Ishikawa (cell line): ENCODE measurements around the gene CCL16.

Source experiments
- CEBPB ChIP-seq: IDR thresholded peaks from 2 replicates; pipeline ENCODE4 v1.6.1; 2012
- CREB1 ChIP-seq: IDR thresholded peaks from 2 replicates; pipeline ENCODE4 v1.6.1; 2012; ENCODE audit warnings: low read depth
- EGR1 ChIP-seq: IDR thresholded peaks from 2 replicates; pipeline ENCODE4 v1.6.1; 2012
- EP300 ChIP-seq: IDR thresholded peaks from 2 replicates; pipeline ENCODE4 v1.6.1; 2012; ENCODE audit warnings: borderline replicate concordance
- FOXM1 ChIP-seq: IDR thresholded peaks from 2 replicates; pipeline ENCODE4 v1.6.1; 2012; ENCODE audit warnings: low read depth, borderline replicate concordance
- NFIC ChIP-seq: IDR thresholded peaks from 2 replicates; pipeline ENCODE4 v1.6.1; 2012
- RAD21 ChIP-seq: IDR thresholded peaks from 2 replicates; pipeline ENCODE4 v1.6.1; 2012; ENCODE audit warnings: low read depth
- TAF1 ChIP-seq: IDR thresholded peaks from 2 replicates; pipeline ENCODE4 v1.6.1; 2012; ENCODE audit warnings: low read depth, mild to moderate bottlenecking
- TCF12 ChIP-seq: IDR thresholded peaks from 2 replicates; pipeline ENCODE4 v1.6.1; 2012; ENCODE audit warnings: low read depth
- TEAD4 ChIP-seq: IDR thresholded peaks from 2 replicates; pipeline ENCODE4 v1.6.1; 2012
- YY1 ChIP-seq: IDR thresholded peaks from 2 replicates; pipeline ENCODE4 v1.6.1; 2012; ENCODE audit warnings: low read depth
- ZBTB7A ChIP-seq: IDR thresholded peaks from 2 replicates; pipeline ENCODE4 v1.6.1; 2012; ENCODE audit warnings: low read depth
- TF ChIP-seq, protein P1 (sequence below): IDR thresholded peaks from 2 replicates; pipeline ENCODE4 v1.6.1; 2012; ENCODE audit warnings: low read depth, mild to moderate bottlenecking
- TF ChIP-seq, protein P2 (sequence below): IDR thresholded peaks from 2 replicates; pipeline ENCODE4 v1.6.1; 2012
- TF ChIP-seq, protein P3 (sequence below): IDR thresholded peaks from 2 replicates; pipeline ENCODE4 v1.6.1; 2012

The CCL16 gene

DNA sequence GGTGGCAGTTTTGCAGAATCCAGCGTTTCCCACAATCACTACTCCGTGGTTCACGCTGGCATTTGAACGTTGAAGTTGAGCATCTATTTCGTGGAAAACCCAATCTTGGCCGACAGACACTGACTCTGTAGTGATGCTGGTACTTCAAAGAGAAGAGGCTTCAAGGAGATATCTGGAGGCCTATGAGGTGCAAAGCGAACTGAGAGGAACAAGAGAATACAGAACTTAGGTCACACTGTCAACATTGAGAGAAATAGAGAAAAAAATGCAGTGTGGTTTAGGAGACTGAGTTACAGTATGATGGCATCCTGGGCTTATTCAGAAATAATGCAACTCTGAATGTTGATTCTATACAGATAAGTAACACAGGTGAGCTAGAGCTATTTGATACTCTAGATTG, 16.0 kb downstream of the CCL16 start:
- TF ChIP-seq FOXM1 (no peak), TEAD4 (no peak), YY1 (no peak), ZBTB7A (no peak), RAD21 (no peak), CREB1 (no peak), NFIC (no peak), TCF12 (no peak), EGR1 (no peak), CEBPB (no peak), TAF1 (no peak)
- TF ChIP-seq, protein P1, sequence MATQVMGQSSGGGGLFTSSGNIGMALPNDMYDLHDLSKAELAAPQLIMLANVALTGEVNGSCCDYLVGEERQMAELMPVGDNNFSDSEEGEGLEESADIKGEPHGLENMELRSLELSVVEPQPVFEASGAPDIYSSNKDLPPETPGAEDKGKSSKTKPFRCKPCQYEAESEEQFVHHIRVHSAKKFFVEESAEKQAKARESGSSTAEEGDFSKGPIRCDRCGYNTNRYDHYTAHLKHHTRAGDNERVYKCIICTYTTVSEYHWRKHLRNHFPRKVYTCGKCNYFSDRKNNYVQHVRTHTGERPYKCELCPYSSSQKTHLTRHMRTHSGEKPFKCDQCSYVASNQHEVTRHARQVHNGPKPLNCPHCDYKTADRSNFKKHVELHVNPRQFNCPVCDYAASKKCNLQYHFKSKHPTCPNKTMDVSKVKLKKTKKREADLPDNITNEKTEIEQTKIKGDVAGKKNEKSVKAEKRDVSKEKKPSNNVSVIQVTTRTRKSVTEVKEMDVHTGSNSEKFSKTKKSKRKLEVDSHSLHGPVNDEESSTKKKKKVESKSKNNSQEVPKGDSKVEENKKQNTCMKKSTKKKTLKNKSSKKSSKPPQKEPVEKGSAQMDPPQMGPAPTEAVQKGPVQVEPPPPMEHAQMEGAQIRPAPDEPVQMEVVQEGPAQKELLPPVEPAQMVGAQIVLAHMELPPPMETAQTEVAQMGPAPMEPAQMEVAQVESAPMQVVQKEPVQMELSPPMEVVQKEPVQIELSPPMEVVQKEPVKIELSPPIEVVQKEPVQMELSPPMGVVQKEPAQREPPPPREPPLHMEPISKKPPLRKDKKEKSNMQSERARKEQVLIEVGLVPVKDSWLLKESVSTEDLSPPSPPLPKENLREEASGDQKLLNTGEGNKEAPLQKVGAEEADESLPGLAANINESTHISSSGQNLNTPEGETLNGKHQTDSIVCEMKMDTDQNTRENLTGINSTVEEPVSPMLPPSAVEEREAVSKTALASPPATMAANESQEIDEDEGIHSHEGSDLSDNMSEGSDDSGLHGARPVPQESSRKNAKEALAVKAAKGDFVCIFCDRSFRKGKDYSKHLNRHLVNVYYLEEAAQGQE = no peak
- TF ChIP-seq, protein P2, sequence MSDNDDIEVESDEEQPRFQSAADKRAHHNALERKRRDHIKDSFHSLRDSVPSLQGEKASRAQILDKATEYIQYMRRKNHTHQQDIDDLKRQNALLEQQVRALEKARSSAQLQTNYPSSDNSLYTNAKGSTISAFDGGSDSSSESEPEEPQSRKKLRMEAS = no peak

DNA sequence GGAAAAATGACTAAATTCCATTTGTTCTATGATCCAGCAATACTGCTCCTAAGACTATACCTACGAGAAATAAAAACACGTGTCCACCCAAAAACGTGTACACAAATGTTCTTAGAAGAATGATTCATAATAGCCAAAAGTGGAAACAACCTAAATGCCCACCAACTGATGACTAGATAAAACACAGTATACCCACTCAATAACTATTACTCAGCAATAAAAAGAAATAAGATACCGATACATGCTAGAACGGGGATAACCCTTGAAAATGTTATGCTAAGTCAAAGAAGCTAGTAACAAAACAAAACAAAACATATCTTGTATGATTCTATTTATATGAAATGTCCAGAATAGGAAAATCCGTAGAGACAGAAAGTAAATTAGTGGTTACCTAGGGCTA, 17.6 kb downstream of the CCL16 start:
- TF ChIP-seq, protein P3, sequence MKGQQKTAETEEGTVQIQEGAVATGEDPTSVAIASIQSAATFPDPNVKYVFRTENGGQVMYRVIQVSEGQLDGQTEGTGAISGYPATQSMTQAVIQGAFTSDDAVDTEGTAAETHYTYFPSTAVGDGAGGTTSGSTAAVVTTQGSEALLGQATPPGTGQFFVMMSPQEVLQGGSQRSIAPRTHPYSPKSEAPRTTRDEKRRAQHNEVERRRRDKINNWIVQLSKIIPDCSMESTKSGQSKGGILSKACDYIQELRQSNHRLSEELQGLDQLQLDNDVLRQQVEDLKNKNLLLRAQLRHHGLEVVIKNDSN = no peak
- TF ChIP-seq EGR1 (no peak), CEBPB (no peak), FOXM1 (no peak), YY1 (no peak), TEAD4 (no peak), NFIC (no peak), CREB1 (no peak), TCF12 (no peak), TAF1 (no peak), ZBTB7A (no peak), EP300 (no peak), RAD21 (no peak)
- TF ChIP-seq, protein P1 = no peak
- TF ChIP-seq, protein P2 = no peak

DNA sequence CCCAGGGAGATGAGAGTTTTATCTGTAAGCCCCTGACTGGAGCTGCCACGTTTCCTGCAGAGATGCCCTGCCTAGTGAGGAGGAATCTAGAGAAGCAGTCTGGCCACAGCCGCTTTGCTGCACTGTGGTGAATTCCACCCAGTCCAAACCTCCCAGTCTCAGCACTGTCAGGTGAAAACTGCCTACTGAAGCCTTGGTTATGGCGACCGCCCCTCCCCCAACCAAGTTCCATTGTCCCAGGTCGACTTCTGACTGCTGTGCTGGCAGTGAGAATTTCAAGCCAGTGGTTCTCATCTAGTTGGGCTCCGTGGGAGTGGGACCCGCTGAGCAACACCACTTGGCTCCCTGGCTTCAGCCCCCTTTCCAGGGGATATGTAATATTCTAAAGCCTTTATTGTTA, 27.6 kb downstream of the CCL16 start:
- TF ChIP-seq RAD21 = no peak

DNA sequence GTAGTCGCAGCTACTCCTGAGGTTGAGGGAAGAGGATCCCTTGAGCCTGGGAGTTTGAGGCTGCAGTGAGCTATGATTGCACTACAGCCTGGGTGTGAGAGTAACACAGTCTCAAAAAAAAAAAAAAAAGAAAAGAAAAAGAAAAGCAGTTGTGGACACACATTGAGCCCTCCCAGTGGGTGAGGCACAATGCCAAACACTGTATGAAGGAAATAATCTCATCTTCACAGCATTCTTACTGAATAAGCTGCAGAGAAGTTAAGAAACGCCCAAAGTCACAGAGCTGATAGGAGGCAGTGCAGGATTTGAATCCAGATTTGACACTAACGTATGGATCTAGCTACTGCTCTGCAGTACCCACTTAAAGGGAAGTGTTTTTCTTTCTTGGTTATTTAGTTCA, 31.9 kb downstream of the CCL16 start:
- TF ChIP-seq, protein P3 = no peak
- TF ChIP-seq NFIC = no peak
- no peak for TF ChIP-seq FOXM1
- TF ChIP-seq CEBPB = no peak
- TF ChIP-seq RAD21 = no peak
- TF ChIP-seq, protein P1 = no peak
- TF ChIP-seq TAF1 = no peak
- TF ChIP-seq TEAD4 = no peak
- no peak for TF ChIP-seq TCF12
- TF ChIP-seq ZBTB7A = no peak

DNA sequence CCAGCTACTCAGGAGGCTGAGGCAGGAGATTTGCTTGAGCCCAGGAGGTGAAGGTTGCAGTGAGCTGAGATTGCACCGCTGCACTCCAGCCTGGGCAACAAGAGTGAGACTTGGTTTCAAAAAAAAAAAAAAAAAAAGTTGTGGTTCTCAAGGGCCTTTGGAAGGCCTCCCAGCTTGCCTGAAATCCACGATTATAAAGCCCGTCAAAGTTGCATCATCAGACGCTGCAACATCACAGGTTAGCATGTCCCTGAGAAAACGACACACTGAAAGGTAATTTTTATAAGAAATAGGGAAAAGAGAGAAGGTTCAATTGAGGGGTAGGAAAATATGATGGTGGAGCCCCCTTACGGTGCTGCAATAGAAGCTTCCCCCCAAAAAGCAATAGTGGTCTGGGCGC, 33.2 kb downstream of the CCL16 start:
- TF ChIP-seq RAD21 (no peak), TCF12 (no peak)

DNA sequence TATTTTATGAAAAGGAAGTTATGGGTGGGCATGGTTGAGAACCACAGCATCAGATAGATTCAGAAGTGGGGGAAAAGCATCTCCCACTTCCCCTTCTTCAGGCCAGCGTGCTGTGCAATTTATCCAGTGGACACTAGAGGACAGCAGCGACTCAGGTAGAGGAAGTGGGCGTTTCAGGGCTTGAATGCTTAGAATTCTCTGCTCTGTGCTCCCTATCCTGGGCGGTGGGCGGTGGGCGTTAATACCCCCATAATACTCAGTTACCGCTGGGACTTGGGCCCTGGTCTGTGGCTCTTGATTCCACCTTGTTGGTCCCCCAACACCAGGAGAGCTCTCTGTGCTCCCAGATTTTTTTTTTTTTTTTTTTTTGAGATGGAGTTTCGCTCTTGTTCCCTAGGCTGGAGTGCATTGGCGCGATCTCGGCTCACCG, 34.1 kb downstream of the CCL16 start:
- TF ChIP-seq TEAD4 (peak; percentile 70), ZBTB7A (0 out of 2 replicates have a peak, but pooled peaks have one; percentile 59), CREB1 (no peak), RAD21 (peak; percentile 77)
